Tibial nerve (tissue), 3 donors: Measurements from ENCODE around the gene FEZF2.

Experiments used
- POLR2A ChIP-seq, 2 donors: fragments of 450-650 bp; IDR thresholded peaks; one replicate each; pipeline ENCODE4 v1.6.1; 2017; ENCODE audit warnings: antibody characterized with exemption in 2 of 2, mild to moderate bottlenecking in 2 of 2, moderate library complexity in 2 of 2
- TF ChIP-seq, protein P1 (sequence below), 5 experiments: fragments of 200-600 bp in 3 of 5; fragments of 450-650 bp in 2 of 5; sonication (generic) in 3 of 5; IDR thresholded peaks; one replicate each; pipeline ENCODE4 v1.5.1; 2016 to 2019; ENCODE audit warnings: antibody characterized with exemption in 5 of 5, mild to moderate bottlenecking in 3 of 5, moderate library complexity in 2 of 5

DNA sequence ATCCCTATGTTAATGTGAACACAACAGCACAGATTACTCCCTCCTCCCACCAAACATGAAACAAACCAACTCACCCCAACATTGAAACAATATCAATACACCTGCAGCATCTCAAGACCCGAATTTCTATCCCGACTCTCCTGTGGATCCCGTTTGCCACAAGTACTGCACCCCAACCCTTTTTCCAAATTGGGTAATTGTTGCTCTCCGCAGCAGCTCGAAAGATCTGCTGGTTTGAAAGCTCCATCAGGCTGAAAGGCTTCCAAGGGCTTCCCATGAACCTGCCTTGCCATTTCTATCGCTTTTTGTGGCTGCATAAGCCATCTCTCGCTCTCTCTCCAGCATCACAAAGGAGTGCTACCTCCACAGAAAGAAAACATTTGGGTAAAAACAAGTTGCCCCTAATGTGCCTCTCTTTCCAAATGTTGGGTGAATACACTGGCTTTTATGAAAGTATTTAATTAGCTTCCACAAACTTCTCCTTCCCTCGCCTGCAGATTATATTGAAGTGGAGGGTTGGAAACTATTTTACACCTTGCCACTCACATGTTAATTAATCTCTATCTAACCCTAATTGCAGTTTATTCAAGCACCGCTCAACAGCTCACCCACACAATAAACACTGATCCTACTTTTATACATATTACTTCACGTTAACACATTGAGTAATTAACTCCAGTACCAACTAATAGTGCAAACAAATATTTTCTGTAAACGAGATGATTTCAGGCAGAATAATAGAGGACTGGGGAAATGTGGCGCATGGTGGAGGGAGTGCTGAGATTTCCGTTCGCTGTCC is 2.5 kb upstream of the FEZF2 start:
- TF ChIP-seq POLR2A (IDR thresholded peaks at IDR 0.05): no peak
- TF ChIP-seq, protein P1, sequence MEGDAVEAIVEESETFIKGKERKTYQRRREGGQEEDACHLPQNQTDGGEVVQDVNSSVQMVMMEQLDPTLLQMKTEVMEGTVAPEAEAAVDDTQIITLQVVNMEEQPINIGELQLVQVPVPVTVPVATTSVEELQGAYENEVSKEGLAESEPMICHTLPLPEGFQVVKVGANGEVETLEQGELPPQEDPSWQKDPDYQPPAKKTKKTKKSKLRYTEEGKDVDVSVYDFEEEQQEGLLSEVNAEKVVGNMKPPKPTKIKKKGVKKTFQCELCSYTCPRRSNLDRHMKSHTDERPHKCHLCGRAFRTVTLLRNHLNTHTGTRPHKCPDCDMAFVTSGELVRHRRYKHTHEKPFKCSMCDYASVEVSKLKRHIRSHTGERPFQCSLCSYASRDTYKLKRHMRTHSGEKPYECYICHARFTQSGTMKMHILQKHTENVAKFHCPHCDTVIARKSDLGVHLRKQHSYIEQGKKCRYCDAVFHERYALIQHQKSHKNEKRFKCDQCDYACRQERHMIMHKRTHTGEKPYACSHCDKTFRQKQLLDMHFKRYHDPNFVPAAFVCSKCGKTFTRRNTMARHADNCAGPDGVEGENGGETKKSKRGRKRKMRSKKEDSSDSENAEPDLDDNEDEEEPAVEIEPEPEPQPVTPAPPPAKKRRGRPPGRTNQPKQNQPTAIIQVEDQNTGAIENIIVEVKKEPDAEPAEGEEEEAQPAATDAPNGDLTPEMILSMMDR (IDR thresholded peaks at IDR 0.05): no peak
